RWPE1 (cell line): ENCODE measurements around the gene ZBTB7A.
A peak's percentile ranks its signal among the peaks of the same experiment; 100 is the strongest.

ENCODE experiments used
- CTCF ChIA-PET: fragments of 350-600 bp; sonication (Branson Sonifier 250); formaldehyde crosslinking; extraction: SDS; loops from one replicate; lab custom pipeline; 2021; lab: Yijun Ruan, JAX
- POLR2A ChIA-PET: fragments of 400-600 bp; formaldehyde crosslinking; extraction: SDS; loops from one replicate; lab custom pipeline; 2020; ENCODE audit warnings: antibody characterized with exemption; ENCODE audit not compliant: low non-redundant PET; lab: Yijun Ruan, JAX
- DNase-seq: peaks from one replicate; pipeline ENCODE4 v3.0.0; 2012; ENCODE audit warnings: low spot score
- H3K27ac ChIP-seq: fragments of 450-650 bp; 2 replicates; pipeline ENCODE4 v1.5.1; 2017
- TF ChIP-seq, protein P1 (sequence below): fragments of 450-650 bp; conservative IDR thresholded peaks from 2 replicates; pipeline ENCODE4 v1.5.1; 2017; ENCODE audit warnings: low read depth, mild to moderate bottlenecking

The ZBTB7A gene

DNA sequence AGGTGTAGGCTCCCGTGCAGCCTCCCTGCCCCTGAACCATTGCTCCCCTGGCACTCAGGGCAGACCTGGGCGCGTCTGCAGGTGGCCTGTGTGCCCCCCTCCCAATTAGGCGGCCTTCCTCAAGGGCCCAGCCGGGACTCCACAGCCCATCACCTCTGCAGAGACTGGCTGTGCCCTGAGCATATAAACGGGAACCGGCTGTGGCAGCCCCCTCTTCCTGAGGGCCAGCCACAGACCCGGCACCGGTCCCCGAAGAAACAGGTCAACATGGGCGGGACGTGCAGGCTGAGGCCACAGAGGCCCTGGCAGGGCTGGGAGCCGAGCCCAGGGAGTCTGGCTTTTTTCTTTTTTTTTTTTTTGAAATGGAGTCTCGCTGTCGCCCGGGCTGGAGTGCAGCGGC is 47.1 kb downstream of the ZBTB7A start:
- TF ChIP-seq, protein P1, sequence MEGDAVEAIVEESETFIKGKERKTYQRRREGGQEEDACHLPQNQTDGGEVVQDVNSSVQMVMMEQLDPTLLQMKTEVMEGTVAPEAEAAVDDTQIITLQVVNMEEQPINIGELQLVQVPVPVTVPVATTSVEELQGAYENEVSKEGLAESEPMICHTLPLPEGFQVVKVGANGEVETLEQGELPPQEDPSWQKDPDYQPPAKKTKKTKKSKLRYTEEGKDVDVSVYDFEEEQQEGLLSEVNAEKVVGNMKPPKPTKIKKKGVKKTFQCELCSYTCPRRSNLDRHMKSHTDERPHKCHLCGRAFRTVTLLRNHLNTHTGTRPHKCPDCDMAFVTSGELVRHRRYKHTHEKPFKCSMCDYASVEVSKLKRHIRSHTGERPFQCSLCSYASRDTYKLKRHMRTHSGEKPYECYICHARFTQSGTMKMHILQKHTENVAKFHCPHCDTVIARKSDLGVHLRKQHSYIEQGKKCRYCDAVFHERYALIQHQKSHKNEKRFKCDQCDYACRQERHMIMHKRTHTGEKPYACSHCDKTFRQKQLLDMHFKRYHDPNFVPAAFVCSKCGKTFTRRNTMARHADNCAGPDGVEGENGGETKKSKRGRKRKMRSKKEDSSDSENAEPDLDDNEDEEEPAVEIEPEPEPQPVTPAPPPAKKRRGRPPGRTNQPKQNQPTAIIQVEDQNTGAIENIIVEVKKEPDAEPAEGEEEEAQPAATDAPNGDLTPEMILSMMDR, result no peak
- no peak for DNase-seq
- ChIA-PET CTCF (interaction anchor here (0.7 kb wide), 1 partner anchor 273 kb away, joined by 3 read pairs; no protein-coding TSS in a partner anchor), POLR2A (no interaction called here)
- H3K27ac ChIP-seq, result 0 out of 2 replicates have a peak overlapping the region, but pooled peaks have one; percentile 5

DNA sequence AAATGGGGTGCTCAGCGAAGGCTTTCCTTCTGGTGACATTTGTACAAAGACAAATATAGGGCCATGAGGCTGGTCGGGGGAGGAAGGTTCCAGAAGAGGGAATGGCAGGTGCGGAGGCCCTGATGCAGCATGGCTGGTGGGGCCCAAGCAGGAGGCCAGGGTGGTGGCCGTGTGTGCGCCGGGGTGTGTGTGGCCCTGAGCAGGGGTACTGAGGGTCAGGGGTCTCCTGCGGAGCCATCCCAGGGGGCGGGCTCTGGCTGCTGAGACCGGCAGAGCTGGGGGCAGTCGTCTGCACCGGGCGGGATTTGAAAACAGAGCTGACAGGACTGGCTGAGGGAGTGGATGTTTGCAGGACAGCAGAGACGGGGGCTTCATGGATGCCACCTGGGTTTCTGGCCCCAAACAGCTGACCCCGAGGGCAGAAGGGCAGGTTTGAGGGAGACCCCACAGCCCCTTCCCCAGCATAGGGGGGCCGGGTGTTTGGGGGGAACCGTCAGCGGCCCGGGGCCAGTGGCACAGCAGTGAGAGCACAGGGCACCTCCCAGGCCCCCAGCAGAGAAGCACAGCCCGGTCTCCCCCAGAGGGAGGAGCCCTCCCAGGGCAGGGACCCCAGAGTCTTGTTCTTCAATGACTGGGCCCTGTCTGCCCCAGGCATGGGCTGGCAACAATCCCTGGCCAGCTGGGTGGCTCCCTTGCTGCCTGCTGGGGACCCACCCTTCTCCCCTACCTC is 47.8 kb downstream of the ZBTB7A start:
- CTCF ChIA-PET, result interaction anchor here (0.7 kb wide), 1 partner anchor 273 kb away, joined by 3 read pairs; no protein-coding TSS in a partner anchor
- TF ChIP-seq, protein P1, result no peak
- POLR2A ChIA-PET, result no interaction called here
- 0 out of 2 replicates have a peak overlapping the region, but pooled peaks have one; percentile 5 for H3K27ac ChIP-seq
- no peak for DNase-seq

DNA sequence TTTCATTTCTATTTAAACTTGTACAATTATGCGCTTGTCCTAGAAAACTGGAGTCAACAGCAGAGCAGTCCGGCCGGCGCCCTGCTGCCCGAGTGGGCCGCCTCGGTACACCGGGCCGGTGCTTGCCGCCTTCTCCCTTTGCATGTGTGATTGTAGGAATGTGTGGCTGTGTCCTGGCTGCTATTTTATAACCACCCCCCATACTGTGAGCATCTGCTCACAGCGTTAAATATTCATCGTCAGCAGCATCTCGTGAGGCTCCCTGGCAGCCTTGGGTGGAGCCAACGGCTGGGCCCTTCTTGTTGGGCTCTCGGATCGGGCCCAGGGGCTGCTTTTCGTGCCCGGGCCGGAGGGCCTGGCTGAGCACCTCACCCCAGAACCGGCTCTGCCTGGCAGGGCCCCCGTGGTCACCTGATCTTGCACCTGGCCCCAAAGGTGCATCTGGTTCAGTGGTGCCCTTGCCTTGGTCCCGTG is 48.5 kb downstream of the ZBTB7A start:
- H3K27ac ChIP-seq, result no peak overlapping the region
- TF ChIP-seq, protein P1, result no peak
- CTCF ChIA-PET, result no interaction called here
- POLR2A ChIA-PET, result no interaction called here
- DNase-seq, result no peak

DNA sequence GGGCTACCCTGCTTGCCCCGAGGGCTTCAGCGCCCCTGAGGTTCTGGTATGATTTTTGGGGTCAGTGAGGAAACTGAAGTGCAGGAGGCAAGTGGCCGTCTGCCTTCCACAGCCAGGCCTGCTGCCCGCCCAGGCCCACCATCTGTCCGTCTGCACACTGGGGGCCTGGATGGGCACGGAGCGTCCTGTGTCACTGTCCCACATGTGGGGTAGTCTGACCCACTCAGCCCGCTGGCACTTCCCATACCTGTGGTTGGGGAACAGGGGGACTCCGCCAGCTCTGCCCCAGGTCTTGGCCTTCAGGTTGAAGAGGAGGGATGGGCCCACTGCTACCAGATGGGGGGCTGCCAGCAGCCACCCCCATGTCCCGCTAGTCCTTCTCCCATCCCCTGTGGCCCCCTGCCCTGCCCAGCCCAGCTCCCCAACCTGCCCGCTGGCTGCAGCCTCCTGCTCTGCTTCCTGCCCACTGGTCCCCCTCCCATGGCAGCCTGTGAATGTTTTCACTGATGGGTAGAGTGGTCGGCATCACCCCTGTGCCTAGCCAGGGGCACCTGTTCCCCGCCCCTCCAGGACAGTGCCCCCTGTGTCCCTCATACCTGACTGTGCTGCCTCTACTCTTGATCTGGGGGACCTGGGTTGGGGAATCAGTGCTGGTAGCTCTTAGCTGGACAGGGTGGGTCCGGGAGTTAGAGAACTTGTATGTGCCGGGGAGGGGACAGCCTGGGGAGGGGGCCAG is 49.6 kb downstream of the ZBTB7A start:
- TF ChIP-seq, protein P1, result no peak
- no peak overlapping the region for H3K27ac ChIP-seq
- ChIA-PET POLR2A (no interaction called here), CTCF (no interaction called here)
- DNase-seq, result no peak

DNA sequence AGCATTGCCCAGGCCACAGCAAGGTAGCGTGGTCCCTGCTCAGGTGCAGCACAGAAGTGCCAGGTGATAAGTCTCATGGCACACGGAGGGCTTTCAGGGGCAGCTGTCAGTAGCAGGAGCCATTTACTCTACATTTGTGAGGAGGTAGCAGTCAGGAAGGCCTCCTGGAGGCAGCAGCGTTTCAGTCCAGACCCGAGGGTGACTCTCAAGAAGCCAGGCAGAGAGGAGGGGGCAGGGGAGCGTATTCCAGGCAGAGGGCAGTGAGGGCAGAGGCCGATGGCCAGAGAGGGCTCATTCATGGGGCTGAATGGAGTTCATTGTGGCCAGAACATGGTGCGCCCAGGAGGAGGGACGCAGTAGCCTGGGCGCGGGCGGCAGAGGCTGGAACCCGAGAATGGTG is 50.2 kb downstream of the ZBTB7A start:
- ChIA-PET POLR2A (no interaction called here), CTCF (no interaction called here)
- H3K27ac ChIP-seq, result no peak overlapping the region

More for the DNA sequence above, 50.2 kb downstream of the ZBTB7A start:
- DNase-seq, result no peak
- TF ChIP-seq, protein P1, result no peak
